Endothelial cell of umbilical vein (primary cell): ENCODE data around the gene CYP4F3. TPM values are rescaled to one million over a fixed set of nuclear protein-coding genes. Genes with fewer than 3 reads are reported as not detected.

Experiments
- BruUV-seq: library from RNA; stranded (reverse); fragments of 400-500 nt; replicated peaks from 2 replicates; lab custom pipeline; 2021; lab: Mats Ljungman, UMichigan
- CTCF ChIA-PET: fragments of 300-600, 350-600 bp; sonication (Branson Sonifier 250); formaldehyde crosslinking; loops from one replicate; lab custom pipeline; 2021; ENCODE audit warnings: antibody characterized with exemption, inconsistent platforms; lab: Charles Lee
- POLR2A ChIA-PET: fragments of 300-600, 350-600 bp; sonication (Branson Sonifier 250); formaldehyde crosslinking; loops from one replicate; lab custom pipeline; 2021; ENCODE audit warnings: antibody characterized with exemption, inconsistent platforms; lab: Charles Lee
- DNase-seq: peaks from one replicate; pipeline ENCODE4 v3.0.0-alpha.2; 2011; ENCODE audit warnings: low read depth, low spot score
- FAIRE-seq: peaks from 2 replicates; lab custom pipeline; 2011; peaks lifted over from hg19 to GRCh38; lab: Jason Lieb, UNC
- H2AFZ ChIP-seq: 2 replicates; pipeline ENCODE4 v1.6.0; 2012; ENCODE audit warnings: low read depth, low read length, control low read depth, inconsistent platforms
- H3K27ac ChIP-seq: 2 replicates; pipeline ENCODE4 v1.5.1; 2011; ENCODE audit warnings: low read depth, mild to moderate bottlenecking, control low read depth, low read length, moderate library complexity; ENCODE audit not compliant: insufficient read depth
- H3K27me3 ChIP-seq, 2 experiments: 2 replicates each; pipeline versions ENCODE4 v1.6.0 to v1.6.1; 2011; ENCODE audit warnings: low read length in 2 of 2, mixed read lengths in 1 of 2; ENCODE audit not compliant: control insufficient read depth in 2 of 2, insufficient read depth in 2 of 2
- H3K36me3 ChIP-seq, 2 experiments: 2 replicates in 1 of 2; 3 replicates in 1 of 2; pipeline ENCODE4 v1.5.1; 2011; ENCODE audit warnings: low read length in 2 of 2, mild to moderate bottlenecking in 1 of 2, moderate library complexity in 1 of 2; ENCODE audit not compliant: control insufficient read depth in 2 of 2, insufficient read depth in 2 of 2; ENCODE audit errors: extremely low read depth in 1 of 2
- H3K4me1 ChIP-seq: 3 replicates; pipeline ENCODE4 v1.5.1; 2011; ENCODE audit warnings: mild to moderate bottlenecking, low read length; ENCODE audit not compliant: control insufficient read depth, insufficient read depth; ENCODE audit errors: extremely low read depth
- H3K4me2 ChIP-seq: 2 replicates; pipeline ENCODE4 v1.6.1; 2011; ENCODE audit warnings: low read length, control low read depth, mixed read lengths; ENCODE audit not compliant: insufficient read depth
- H3K4me3 ChIP-seq, 3 experiments: fragments of 200-600 bp in 1 of 3; sonication (generic), shearing (Covaris generic) in 1 of 3; replicated peaks in 1 of 3; 2 replicates each; pipeline ENCODE4 v1.5.1; 2011 to 2016; ENCODE audit warnings: control low read depth in 3 of 3, low read length in 3 of 3, mild to moderate bottlenecking in 2 of 3, inconsistent platforms in 1 of 3, low read depth in 1 of 3, moderate library complexity in 1 of 3; ENCODE audit not compliant: insufficient read depth in 1 of 3
- H3K79me2 ChIP-seq: 2 replicates; pipeline ENCODE4 v1.6.0; 2012; ENCODE audit warnings: low read length, inconsistent platforms; ENCODE audit not compliant: control insufficient read depth, insufficient read depth
- H3K9ac ChIP-seq: replicated peaks from 2 replicates; pipeline ENCODE3; 2011; ENCODE audit warnings: low read length, control low read depth; ENCODE audit not compliant: insufficient read depth; ENCODE audit errors: extremely low read depth
- H3K9me1 ChIP-seq: replicated peaks from 3 replicates; pipeline ENCODE4 v1.6.0; 2011; ENCODE audit warnings: mild to moderate bottlenecking, low read length; ENCODE audit not compliant: control insufficient read depth, insufficient read depth; ENCODE audit errors: extremely low read depth
- H3K9me3 ChIP-seq: replicated peaks from 2 replicates; pipeline ENCODE4 v1.5.1; 2012; ENCODE audit warnings: low read length, inconsistent platforms; ENCODE audit not compliant: control insufficient read depth, insufficient read depth
- H4K20me1 ChIP-seq: replicated peaks from 2 replicates; pipeline ENCODE3; 2011; ENCODE audit warnings: mild to moderate bottlenecking, low read length; ENCODE audit not compliant: control insufficient read depth, insufficient read depth; ENCODE audit errors: extremely low read depth
- CTCF ChIP-seq, 2 donors: IDR thresholded peaks; 1 replicate in 1 of 2; 2 replicates in 1 of 2; pipeline ENCODE4 v1.5.1; 2011; ENCODE audit warnings: low read length in 2 of 2, mild to moderate bottlenecking in 2 of 2, moderate library complexity in 2 of 2, control low read depth in 1 of 2, inconsistent platforms in 1 of 2, low read depth in 1 of 2; ENCODE audit not compliant: insufficient read depth in 1 of 2; ENCODE audit errors: extremely low read depth in 1 of 2
- EZH2 ChIP-seq: IDR thresholded peaks from 2 replicates; pipeline ENCODE4 v1.6.1; 2012; ENCODE audit warnings: borderline replicate concordance, low read depth, mild to moderate bottlenecking, moderate library complexity, low read length, inconsistent platforms; ENCODE audit not compliant: severe bottlenecking
- FOS ChIP-seq: IDR thresholded peaks from 2 replicates; pipeline ENCODE4 v1.6.1; 2011; ENCODE audit warnings: mild to moderate bottlenecking, low read length, moderate library complexity, borderline replicate concordance; ENCODE audit not compliant: insufficient read depth
- GATA2 ChIP-seq: IDR thresholded peaks from 2 replicates; pipeline ENCODE4 v1.7.0; 2011; ENCODE audit warnings: low read depth, mild to moderate bottlenecking, moderate library complexity, mixed read lengths, low read length; ENCODE audit not compliant: insufficient read length, insufficient read depth
- JUN ChIP-seq: IDR thresholded peaks from 2 replicates; pipeline ENCODE4 v1.6.1; 2011; ENCODE audit warnings: borderline replicate concordance, low read depth; ENCODE audit not compliant: insufficient read length, insufficient read depth
- MAX ChIP-seq: IDR thresholded peaks from 2 replicates; pipeline ENCODE4 v1.6.1; 2011; ENCODE audit not compliant: insufficient read depth, insufficient read length
- MYC ChIP-seq: IDR thresholded peaks from one replicate; pipeline ENCODE4 v1.6.1; 2011; ENCODE audit warnings: mild to moderate bottlenecking, low read depth, low read length
- POLR2A ChIP-seq: IDR thresholded peaks from 2 replicates; pipeline ENCODE4 v1.6.1; 2012; ENCODE audit warnings: low read depth, mild to moderate bottlenecking, control low read depth, low read length
- POLR2AphosphoS5 ChIP-seq: IDR thresholded peaks from 2 replicates; pipeline ENCODE4 v1.6.1; 2012; ENCODE audit warnings: low read depth, mild to moderate bottlenecking, control low read depth, low read length, moderate library complexity; ENCODE audit not compliant: insufficient read depth
- dilution Hi-C: fragments of 300-500 bp; cut with MboI; formaldehyde crosslinking; loops from one replicate; pipeline ENCODE4 v1.15.0; 2019; ENCODE audit warnings: low sequenced_read_pairs; ENCODE audit not compliant: extremely low pct_ligation_motif_present
- intact Hi-C: fragments of 100-400 bp; cut with micrococcal nuclease; formaldehyde crosslinking; loops from one replicate; pipeline ENCODE4 v1.10.0; 2022
- polyA plus RNA-seq, 4 experiments: library from polyadenylated mRNA; depleted of rRNA in 3 of 4; stranded (reverse) in 3 of 4; unstranded in 1 of 4; fragments of >200 nt; gene quantifications; 2 replicates each; pipeline versions ENCODE4 v1.2.1 to v1.2.3, GENCODE V29; 2011 to 2012; ENCODE audit warnings: missing spikeins in 1 of 4
- total RNA-seq: library from RNA; stranded (reverse); gene quantifications from 2 replicates; pipeline ENCODE4 v1.2.3, GENCODE V29; 2021

The CYP4F3 gene
- total and polyA plus RNA-seq, 2 donors (not counting 3 experiments of a cell fraction or from before 2014, with no cell fraction given), result not detected

GRCh38 chr19:15672580-15673175 is 32.0 kb downstream of the CYP4F3 start, which contains the start of gene CYP4F12:
Gene CYP4F12 (plus strand): TSS chr19:15673087. CDS start chr19:15673530, 443 bp downstream.
- Histone ChIP-seq H3K4me1 (no peaks in the 10 kb centered on the region), H3K9me1 (no peaks in the 10 kb centered on the region), H3K9ac (no peak within 1 kb of the TSS), H3K79me2 (no peaks in the 10 kb centered on the region), H3K4me3 (no peak within 1 kb of the TSS), H3K36me3 (no peaks in the 10 kb centered on the region), H3K4me2 (no peak within 1 kb of the TSS), H3K27me3 (no peaks in the 10 kb centered on the region), H3K9me3 (no peaks in the 10 kb centered on the region), H4K20me1 (no peaks in the 10 kb centered on the region), H3K27ac (no peak within 1 kb of the TSS), H2AFZ (no peak within 1 kb of the TSS)
- intact Hi-C loops, result no loop called here
- dilution Hi-C loops, result no loop called here
- CTCF ChIA-PET, result no interaction called here
- no TSS peak for BruUV-seq
- DNase-seq, result no peak
- FAIRE-seq, result no peak
- TF ChIP-seq FOS (no peak), MYC (no peak), POLR2A (no peak), POLR2AphosphoS5 (no peak), EZH2 (no peak), CTCF (IDR thresholded peaks at IDR 0.05; ENCODE audit: extremely low read depth in 1 of 2, insufficient read depth in 1 of 2, low read depth in 1 of 2, low read length in 2 of 2) (no peak), GATA2 (no peak), MAX (no peak), JUN (no peak)
- POLR2A ChIA-PET, result no interaction called here
